GM19193 (cell line): ENCODE measurements around the gene DHX15.

Experiments
- POLR2A ChIP-seq: IDR thresholded peaks from 4 replicates; pipeline ENCODE4 v1.6.1; 2011; ENCODE audit not compliant: insufficient read depth, insufficient read length; ENCODE audit errors: extremely low read depth

The DHX15 gene

GRCh38 chr4:24598025-24598424, 13.7 kb upstream of the DHX15 start:
- no peak for TF ChIP-seq POLR2A

GRCh38 chr4:24595659-24596058, 11.3 kb upstream of the DHX15 start:
- no peak for TF ChIP-seq POLR2A

GRCh38 chr4:24594887-24595286, 10.5 kb upstream of the DHX15 start:
- no peak for TF ChIP-seq POLR2A

GRCh38 chr4:24589448-24589847, 5.1 kb upstream of the DHX15 start:
- no peak for TF ChIP-seq POLR2A

GRCh38 chr4:24588216-24588954, 4.0 kb upstream of the DHX15 start:
- TF ChIP-seq POLR2A, result no peak

- TF ChIP-seq POLR2A, result no peak
Measured at GRCh38 chr4:24583451-24584210, 723 bp downstream of the DHX15 start.

- TF ChIP-seq POLR2A, result no peak
Measured at GRCh38 chr4:24582235-24582832, 2.0 kb downstream of the DHX15 start.

GRCh38 chr4:24578364-24578763, 6.0 kb downstream of the DHX15 start:
- no peak for TF ChIP-seq POLR2A

GRCh38 chr4:24576276-24576675, 8.1 kb downstream of the DHX15 start:
- no peak for TF ChIP-seq POLR2A

GRCh38 chr4:24574236-24574635, 10.1 kb downstream of the DHX15 start:
- TF ChIP-seq POLR2A, result no peak

GRCh38 chr4:24573582-24573981, 10.8 kb downstream of the DHX15 start:
- no peak for TF ChIP-seq POLR2A

GRCh38 chr4:24570574-24571236, 13.6 kb downstream of the DHX15 start:
- no peak for TF ChIP-seq POLR2A

- no peak for TF ChIP-seq POLR2A
Measured at GRCh38 chr4:24570172-24570571, 14.2 kb downstream of the DHX15 start.

GRCh38 chr4:24569662-24570061, 14.7 kb downstream of the DHX15 start:
- no peak for TF ChIP-seq POLR2A

GRCh38 chr4:24568425-24568824, 15.9 kb downstream of the DHX15 start:
- TF ChIP-seq POLR2A, result no peak
